ACC112 (cell line): ENCODE measurements around the gene RAB8A.
"Not testable (repeated sequence)": the region's sequence is repeated elsewhere in the genome, so short reads cannot be mapped to it uniquely, and the experiment has no call there.

ENCODE experiments used
- H2AFZ ChIP-seq: fragments of 200-600 bp; sonication (generic); one replicate; pipeline ENCODE4 v1.6.0; 2017; ENCODE audit warnings: antibody characterized with exemption, low read length; ENCODE audit not compliant: unreplicated experiment
- H3K27ac ChIP-seq: fragments of 200-600 bp; sonication (generic); 2 replicates; pipeline ENCODE4 v1.5.1; 2014; ENCODE audit warnings: low read depth, mild to moderate bottlenecking, antibody characterized with exemption, low read length, moderate library complexity
- H3K27me3 ChIP-seq: fragments of 200-600 bp; sonication (generic); 2 replicates; pipeline ENCODE4 v1.6.1; 2014; ENCODE audit warnings: mild to moderate bottlenecking, antibody characterized with exemption, low read length, moderate library complexity, mixed read lengths; ENCODE audit not compliant: insufficient read depth
- H3K36me3 ChIP-seq: fragments of 200-600 bp; sonication (generic); 2 replicates; pipeline ENCODE4 v1.6.1; 2016; ENCODE audit warnings: mild to moderate bottlenecking, antibody characterized with exemption, low read length, moderate library complexity, mixed read lengths; ENCODE audit not compliant: insufficient read depth
- H3K4me1 ChIP-seq: fragments of 200-600 bp; sonication (generic); one replicate; pipeline ENCODE4 v1.6.1; 2016; ENCODE audit warnings: low read length, mixed read lengths; ENCODE audit not compliant: insufficient read depth, unreplicated experiment, control insufficient read depth
- H3K4me3 ChIP-seq: fragments of 200-600 bp; sonication (generic); 2 replicates; pipeline ENCODE4 v1.5.1; 2014; ENCODE audit warnings: mild to moderate bottlenecking, low read depth, low read length
- H3K79me2 ChIP-seq: fragments of 200-600 bp; sonication (generic); one replicate; pipeline ENCODE4 v1.6.0; 2016; ENCODE audit warnings: low read length; ENCODE audit not compliant: control insufficient read depth, unreplicated experiment, insufficient read depth

RAB8A gene

GRCh38 chr19:16160445-16160942, 48.8 kb downstream of the RAB8A start:
- peaks cover 10% of the 10 kb centered on the region for H3K4me1 ChIP-seq
- no peaks in the 10 kb centered on the region for H3K27me3 ChIP-seq
- no peaks in the 10 kb centered on the region for H3K36me3 ChIP-seq
- H3K79me2 ChIP-seq, result no peaks in the 10 kb centered on the region
- no peak overlapping the region for H3K4me3 ChIP-seq
- no peak overlapping the region for H3K27ac ChIP-seq
- no peak overlapping the region for H2AFZ ChIP-seq

- Histone ChIP-seq H3K4me1 (peaks cover 10% of the 10 kb centered on the region), H3K79me2 (no peaks in the 10 kb centered on the region), H3K36me3 (no peaks in the 10 kb centered on the region), H3K27me3 (no peaks in the 10 kb centered on the region), H2AFZ (no peak overlapping the region), H3K4me3 (0 out of 2 replicates have a peak overlapping the region, but pooled peaks have one; percentile 45), H3K27ac (peak overlapping the region; percentile 92)
These were observed 49.4 kb downstream of the RAB8A start for GRCh38 chr19:16160943-16161560.

- Histone ChIP-seq H3K79me2 (no peaks in the 10 kb centered on the region), H3K27me3 (no peaks in the 10 kb centered on the region), H3K4me1 (peaks cover 10% of the 10 kb centered on the region), H3K4me3 (no peak overlapping the region), H3K36me3 (no peaks in the 10 kb centered on the region), H2AFZ (no peak overlapping the region), H3K27ac (peak overlapping the region; percentile 92)
These were observed 50.2 kb downstream of the RAB8A start for GRCh38 chr19:16161840-16162239.

GRCh38 chr19:16164222-16164890, 52.7 kb downstream of the RAB8A start:
- H3K36me3 ChIP-seq, result no peaks in the 10 kb centered on the region
- peaks cover 10% of the 10 kb centered on the region for H3K4me1 ChIP-seq
- no peaks in the 10 kb centered on the region for H3K79me2 ChIP-seq
- H3K27ac ChIP-seq, result no peak overlapping the region
- H3K27me3 ChIP-seq, result no peaks in the 10 kb centered on the region
- H3K4me3 ChIP-seq, result no peak overlapping the region
- no peak overlapping the region for H2AFZ ChIP-seq

- no peak overlapping the region for H2AFZ ChIP-seq
- no peak overlapping the region for H3K4me3 ChIP-seq
- no peaks in the 10 kb centered on the region for H3K27me3 ChIP-seq
- no peaks in the 10 kb centered on the region for H3K79me2 ChIP-seq
- peaks cover under 1% of the 10 kb centered on the region for H3K4me1 ChIP-seq
- no peaks in the 10 kb centered on the region for H3K36me3 ChIP-seq
- no peak overlapping the region for H3K27ac ChIP-seq
These were observed 54.7 kb downstream of the RAB8A start for GRCh38 chr19:16166417-16166816.

GRCh38 chr19:16167055-16167454, 55.4 kb downstream of the RAB8A start:
- Histone ChIP-seq H2AFZ (no peak overlapping the region), H3K4me1 (no peaks in the 10 kb centered on the region), H3K79me2 (no peaks in the 10 kb centered on the region), H3K27me3 (no peaks in the 10 kb centered on the region), H3K36me3 (no peaks in the 10 kb centered on the region), H3K27ac (no peak overlapping the region), H3K4me3 (no peak overlapping the region)

GRCh38 chr19:16168465-16169081, 56.9 kb downstream of the RAB8A start:
- Histone ChIP-seq H3K4me1 (no peaks in the 10 kb centered on the region), H3K27me3 (no peaks in the 10 kb centered on the region), H3K4me3 (no peak overlapping the region), H3K27ac (no peak overlapping the region), H3K36me3 (no peaks in the 10 kb centered on the region), H3K79me2 (no peaks in the 10 kb centered on the region), H2AFZ (no peak overlapping the region)

GRCh38 chr19:16170134-16170533, 58.4 kb downstream of the RAB8A start:
- H3K36me3 ChIP-seq, result no peaks in the 10 kb centered on the region
- H3K27me3 ChIP-seq, result no peaks in the 10 kb centered on the region
- H3K4me1 ChIP-seq, result no peaks in the 10 kb centered on the region
- no peak overlapping the region for H3K4me3 ChIP-seq
- no peaks in the 10 kb centered on the region for H3K79me2 ChIP-seq
- H2AFZ ChIP-seq, result no peak overlapping the region
- H3K27ac ChIP-seq, result no peak overlapping the region

GRCh38 chr19:16175954-16176353, 64.3 kb downstream of the RAB8A start:
- Histone ChIP-seq H3K36me3 (no peaks in the 10 kb centered on the region), H3K4me1 (peaks cover 5% of the 10 kb centered on the region), H3K27me3 (no peaks in the 10 kb centered on the region), H3K4me3 (no peak overlapping the region), H3K27ac (no peak overlapping the region), H3K79me2 (no peaks in the 10 kb centered on the region), H2AFZ (no peak overlapping the region)

GRCh38 chr19:16178866-16179265, 67.2 kb downstream of the RAB8A start:
- H2AFZ ChIP-seq, H3K36me3 ChIP-seq, H3K79me2 ChIP-seq, H3K4me1 ChIP-seq, H3K27ac ChIP-seq, H3K4me3 ChIP-seq, H3K27me3 ChIP-seq: not testable (repeated sequence)

- H3K4me1 ChIP-seq, result peaks cover 6% of the 10 kb centered on the region
- H2AFZ ChIP-seq, result no peak overlapping the region
- no peaks in the 10 kb centered on the region for H3K27me3 ChIP-seq
These were observed 68.9 kb downstream of the RAB8A start for GRCh38 chr19:16180611-16181010.

More at GRCh38 chr19:16180611-16181010, 68.9 kb downstream of the RAB8A start:
- peaks cover 3% of the 10 kb centered on the region for H3K79me2 ChIP-seq
- no peak overlapping the region for H3K4me3 ChIP-seq
- H3K36me3 ChIP-seq, result no peaks in the 10 kb centered on the region
- no peak overlapping the region for H3K27ac ChIP-seq
